Progenitor cell of endocrine pancreas (in vitro differentiated cells): ENCODE data around the gene TPH1. TPM values are rescaled to one million over a fixed set of nuclear protein-coding genes. Genes with fewer than 3 reads are reported as not detected.

Source experiments
- total RNA-seq: library from RNA; stranded (reverse); gene quantifications from 2 replicates; pipeline ENCODE4 v1.2.1, GENCODE V29; 2021

The TPH1 gene
- total RNA-seq, 1 donor from 2014 or later, result 0.50 TPM

Other genes with a start within 250 kb of the TPH1 start
- gene SERGEF, start 33.2 kb downstream of the TPH1 start, total RNA-seq, result 32.4 and 34.8 TPM in 2 replicates
- 28.3 and 28.5 TPM in 2 replicates for gene SAAL1, start 59.8 kb upstream of the TPH1 start, total RNA-seq
- gene MRGPRX3, start 86.3 kb upstream of the TPH1 start, total RNA-seq, result not detected in 2 replicates
- gene MRGPRX4, start 126.6 kb upstream of the TPH1 start, total RNA-seq, result not detected in 2 replicates
- gene SAA4, start 190.5 kb upstream of the TPH1 start, total RNA-seq, result not detected in 2 replicates
- not detected in 2 replicates for gene SAA2, start 202.4 kb upstream of the TPH1 start, total RNA-seq
- not detected in 2 replicates for gene SAA1, start 220.0 kb upstream of the TPH1 start, total RNA-seq